Measurements from ENCODE around the gene GRM7. TPM values are rescaled to one million over a fixed set of nuclear protein-coding genes. Genes with fewer than 3 reads are reported as not detected.

The GRM7 gene
- total and polyA plus RNA-seq, 2 of the 4 experiments (the other 2 are of a cell fraction): not detected

DNA sequence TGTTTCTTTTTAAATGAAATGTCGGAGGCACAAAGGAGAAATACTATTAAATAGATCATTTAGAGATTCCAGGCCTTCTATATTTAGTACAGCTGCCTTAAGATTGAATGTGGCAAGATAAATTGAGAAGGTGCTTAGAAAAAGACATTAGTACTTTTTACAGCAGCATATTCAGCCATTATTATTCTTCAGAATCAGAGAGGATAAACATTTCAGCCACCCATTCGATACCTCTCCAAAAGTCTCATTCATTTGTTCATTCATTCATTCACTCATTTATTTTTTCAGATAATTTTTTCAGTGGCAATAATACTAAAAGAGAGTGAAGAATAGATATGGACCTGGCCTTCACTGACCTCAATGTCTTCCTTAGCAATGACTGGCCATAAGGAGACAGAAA lies 347.0 kb downstream of the GRM7 start:
- H3K4me3 ChIP-seq (ENCODE audit: insufficient read depth, low read depth, low read length): no peak overlapping the region
- ATAC-seq (ENCODE audit: low read depth): no peak

More for the DNA sequence above, 347.0 kb downstream of the GRM7 start:
- Histone ChIP-seq H3K27me3 (ENCODE audit: control insufficient read depth, insufficient read depth, low read length) (no peaks in the 10 kb centered on the region), H2AK5ac (ENCODE audit: low read depth, low read length) (no peak overlapping the region), H3K14ac (replicated peaks; ENCODE audit: low read depth, low read length) (no peak overlapping the region), H4K8ac (ENCODE audit: low read depth in 2 of 2, low read length in 2 of 2) (no peak overlapping the region), H3K18ac (ENCODE audit: low read depth, low read length) (no peak overlapping the region), H3K4me2 (ENCODE audit: low read depth, low read length) (no peak overlapping the region), H2BK120ac (ENCODE audit: low read depth, low read length) (no peak overlapping the region), H3K27ac (ENCODE audit: insufficient read depth, low read length) (no peak overlapping the region), H4K5ac (ENCODE audit: low read depth, low read length) (no peak overlapping the region), H3K4ac (ENCODE audit: low read depth, low read length) (no peak overlapping the region), H2AFZ (replicated peaks; ENCODE audit: low read length, poor library complexity) (no peak overlapping the region), H3K4me1 (ENCODE audit: control insufficient read depth, insufficient read depth, low read length) (no peaks in the 10 kb centered on the region), H2BK20ac (ENCODE audit: low read depth, low read length) (no peak overlapping the region), H3K9ac (ENCODE audit: low read depth, low read length) (no peak overlapping the region), H3K9me3 (ENCODE audit: control insufficient read depth, insufficient read depth, low read length) (peaks cover 6% of the 10 kb centered on the region; the same call in 1 of the 2 replicates), H3K9me1 (ENCODE audit: insufficient read depth, low read length) (no peaks in the 10 kb centered on the region), H4K91ac (ENCODE audit: insufficient read depth, low read depth, low read length) (no peak overlapping the region), H3K79me1 (ENCODE audit: low read depth in 1 of 2, low read length in 2 of 2) (no peaks in the 10 kb centered on the region), H2BK15ac (ENCODE audit: low read depth, low read length) (no peak overlapping the region), H3K23ac (ENCODE audit: low read depth, low read length) (no peak overlapping the region), H3K56ac (ENCODE audit: extremely low read depth, insufficient read depth, low read length) (no peak overlapping the region), H2AK9ac (replicated peaks; ENCODE audit: low read depth, low read length, poor library complexity) (no peak overlapping the region), H2BK5ac (ENCODE audit: low read depth, low read length, poor library complexity, severe bottlenecking) (no peak overlapping the region), H4K20me1 (ENCODE audit: insufficient read depth, low read length) (no peaks in the 10 kb centered on the region), H3K36me3 (ENCODE audit: control insufficient read depth, insufficient read depth, low read length) (no peaks in the 10 kb centered on the region)
- no CpG with 5 or more reads among the region's 2 CpGs for WGBS, 2 experiments (ENCODE audit: extremely low coverage in 2 of 2, insufficient read length in 1 of 2)
- no TSS peak for BruUV-seq (replicated peaks)
- dilution Hi-C loops (cut with HindIII; ENCODE audit: low sequenced_read_pairs, unreplicated experiment) (no loop called here), intact Hi-C loops (cut with micrococcal nuclease) (no loop called here), in situ Hi-C loops (cut with MboI; ENCODE audit: low sequenced_read_pairs) (no loop called here)
- no peak for TF ChIP-seq RFX5 (IDR thresholded peaks at IDR 0.05; ENCODE audit: low read depth, low read length)
- TF ChIP-seq CEBPB (IDR thresholded peaks at IDR 0.05; ENCODE audit: low read depth, low read length): no peak
- TF ChIP-seq, protein P1, sequence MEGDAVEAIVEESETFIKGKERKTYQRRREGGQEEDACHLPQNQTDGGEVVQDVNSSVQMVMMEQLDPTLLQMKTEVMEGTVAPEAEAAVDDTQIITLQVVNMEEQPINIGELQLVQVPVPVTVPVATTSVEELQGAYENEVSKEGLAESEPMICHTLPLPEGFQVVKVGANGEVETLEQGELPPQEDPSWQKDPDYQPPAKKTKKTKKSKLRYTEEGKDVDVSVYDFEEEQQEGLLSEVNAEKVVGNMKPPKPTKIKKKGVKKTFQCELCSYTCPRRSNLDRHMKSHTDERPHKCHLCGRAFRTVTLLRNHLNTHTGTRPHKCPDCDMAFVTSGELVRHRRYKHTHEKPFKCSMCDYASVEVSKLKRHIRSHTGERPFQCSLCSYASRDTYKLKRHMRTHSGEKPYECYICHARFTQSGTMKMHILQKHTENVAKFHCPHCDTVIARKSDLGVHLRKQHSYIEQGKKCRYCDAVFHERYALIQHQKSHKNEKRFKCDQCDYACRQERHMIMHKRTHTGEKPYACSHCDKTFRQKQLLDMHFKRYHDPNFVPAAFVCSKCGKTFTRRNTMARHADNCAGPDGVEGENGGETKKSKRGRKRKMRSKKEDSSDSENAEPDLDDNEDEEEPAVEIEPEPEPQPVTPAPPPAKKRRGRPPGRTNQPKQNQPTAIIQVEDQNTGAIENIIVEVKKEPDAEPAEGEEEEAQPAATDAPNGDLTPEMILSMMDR (conservative IDR thresholded peaks at IDR 0.05; ENCODE audit: low read depth, low read length): no peak
- TF ChIP-seq, protein P2, sequence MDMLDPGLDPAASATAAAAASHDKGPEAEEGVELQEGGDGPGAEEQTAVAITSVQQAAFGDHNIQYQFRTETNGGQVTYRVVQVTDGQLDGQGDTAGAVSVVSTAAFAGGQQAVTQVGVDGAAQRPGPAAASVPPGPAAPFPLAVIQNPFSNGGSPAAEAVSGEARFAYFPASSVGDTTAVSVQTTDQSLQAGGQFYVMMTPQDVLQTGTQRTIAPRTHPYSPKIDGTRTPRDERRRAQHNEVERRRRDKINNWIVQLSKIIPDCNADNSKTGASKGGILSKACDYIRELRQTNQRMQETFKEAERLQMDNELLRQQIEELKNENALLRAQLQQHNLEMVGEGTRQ (IDR thresholded peaks at IDR 0.05; ENCODE audit: low read depth, low read length): no peak
- CTCF ChIA-PET: no interaction called here
- no peak for DNase-seq
- POLR2A ChIA-PET (ENCODE audit: unreplicated experiment): no interaction called here

Data from IMR-90 (cell line).